Urinary bladder (tissue), 4 donors: ENCODE measurements around the gene CLDN4. TPM values are rescaled to one million over a fixed set of nuclear protein-coding genes. Genes with fewer than 3 reads are reported as not detected.
"Not testable (repeated sequence)": the region's sequence is repeated elsewhere in the genome, so short reads cannot be mapped to it uniquely, and the experiment has no call there.

Experiments
- DNase-seq: peaks from one replicate; pipeline ENCODE4 v3.0.0-alpha.2; 2015; ENCODE audit errors: extremely low spot score
- H3K27ac ChIP-seq: one replicate; pipeline ENCODE4 v1.5.1; 2013; ENCODE audit warnings: low read depth, mild to moderate bottlenecking, moderate library complexity
- H3K36me3 ChIP-seq: one replicate; pipeline ENCODE4 v1.6.1; 2013; ENCODE audit warnings: mild to moderate bottlenecking, moderate library complexity; ENCODE audit not compliant: insufficient read depth
- H3K4me1 ChIP-seq: one replicate; pipeline ENCODE4 v1.6.1; 2013; ENCODE audit warnings: mild to moderate bottlenecking, moderate library complexity; ENCODE audit not compliant: insufficient read depth
- H3K4me3 ChIP-seq: one replicate; pipeline ENCODE4 v1.5.1; 2013; ENCODE audit warnings: low read depth, low read length
- WGBS: extraction: QIAGEN DNeasy Blood & Tissue Kit; methylation state at CpG from one replicate; pipeline ENCODE4 v1.1.7; 2013; 5-methylcytosine and 5-hydroxymethylcytosine counted together
- polyA plus RNA-seq: library from polyadenylated mRNA; stranded (reverse); fragments of 200-250 nt; gene quantifications from one replicate; pipeline ENCODE4 v1.2.3, GENCODE V29; 2013
- total RNA-seq: library from RNA; depleted of rRNA; stranded (reverse); fragments of >200 nt; gene quantifications from one replicate; pipeline ENCODE4 v1.2.3, GENCODE V29; 2014
- donor health status: healthy with polysubstance abuse.
- donor health status: healthy.

The CLDN4 gene
- total and polyA plus RNA-seq, 2 donors = 51.4 to 127 TPM

GRCh38 chr7:73811760-73812168, 19.0 kb upstream of the CLDN4 start:
- 11% methylated on average over 11 of the region's 11 CpGs for WGBS
- no peaks in the 10 kb centered on the region for H3K36me3 ChIP-seq
- H3K4me1 ChIP-seq = no peaks in the 10 kb centered on the region
- no peak overlapping the region for H3K4me3 ChIP-seq
- DNase-seq = no peak
- no peak overlapping the region for H3K27ac ChIP-seq

- Histone ChIP-seq H3K4me1 (no peaks in the 10 kb centered on the region), H3K27ac (no peak overlapping the region), H3K4me3 (no peak overlapping the region), H3K36me3 (no peaks in the 10 kb centered on the region)
- DNase-seq = no peak
- 78% methylated on average over 3 of the region's 3 CpGs for WGBS
Measured at GRCh38 chr7:73812996-73813395, 17.8 kb upstream of the CLDN4 start.

GRCh38 chr7:73815436-73815835, 15.4 kb upstream of the CLDN4 start:
- DNase-seq = no peak

DNA sequence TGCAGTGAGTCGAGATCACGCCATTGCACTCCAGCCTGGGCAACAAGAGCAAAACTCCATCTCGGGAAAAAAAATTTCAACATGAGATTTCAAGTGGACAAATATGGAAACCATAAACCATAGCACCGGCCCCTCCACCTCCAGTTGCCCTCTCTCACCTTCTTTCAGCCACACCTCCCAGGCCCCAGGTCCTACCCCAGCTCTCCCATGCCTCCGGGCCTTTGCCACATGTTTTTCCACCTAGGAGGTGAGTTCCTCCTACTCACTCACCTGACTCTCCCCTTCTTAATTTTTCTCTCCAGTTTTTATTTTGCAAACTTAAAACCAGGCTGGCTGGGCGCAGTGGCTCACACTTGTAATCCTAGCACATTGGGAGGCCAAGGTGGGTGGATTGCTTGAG, 13.7 kb upstream of the CLDN4 start:
- WGBS = 91% methylated on average over 6 of the region's 6 CpGs
- DNase-seq = no peak
- Histone ChIP-seq H3K4me1 (no peaks in the 10 kb centered on the region), H3K27ac (no peak overlapping the region), H3K36me3 (no peaks in the 10 kb centered on the region), H3K4me3 (no peak overlapping the region)

More at GRCh38 chr7:73815436-73815835, 15.4 kb upstream of the CLDN4 start:
- H3K27ac ChIP-seq = no peak overlapping the region
- H3K4me3 ChIP-seq = no peak overlapping the region
- H3K4me1 ChIP-seq = no peaks in the 10 kb centered on the region
- WGBS = 80% methylated on average over 8 of the region's 8 CpGs
- no peaks in the 10 kb centered on the region for H3K36me3 ChIP-seq

DNA sequence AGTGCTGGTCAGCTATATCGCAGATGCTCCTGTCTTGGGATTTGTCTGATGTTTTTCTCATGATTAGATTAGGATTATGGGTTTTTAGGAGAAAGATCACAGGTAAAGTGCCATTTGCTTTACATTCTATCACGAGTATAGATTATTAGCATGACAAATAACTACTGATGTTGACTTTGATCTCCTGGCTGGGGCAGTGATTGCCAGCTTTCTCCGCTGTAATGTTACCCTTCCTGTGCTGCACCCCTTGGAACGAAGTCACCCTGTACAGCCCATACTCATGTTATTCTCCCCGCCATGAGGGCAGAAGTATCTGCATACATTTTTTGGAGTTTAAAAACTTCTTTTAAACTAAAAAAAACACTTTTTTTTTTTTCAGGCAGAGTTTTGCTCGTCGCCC, 10.8 kb upstream of the CLDN4 start:
- 81% methylated on average over 7 of the region's 7 CpGs for WGBS
- Histone ChIP-seq H3K4me3 (no peak overlapping the region), H3K4me1 (no peaks in the 10 kb centered on the region), H3K27ac (no peak overlapping the region), H3K36me3 (no peaks in the 10 kb centered on the region)
- no peak for DNase-seq

GRCh38 chr7:73821597-73822285, 9.1 kb upstream of the CLDN4 start:
- H3K36me3 ChIP-seq, H3K27ac ChIP-seq, DNase-seq, H3K4me1 ChIP-seq, H3K4me3 ChIP-seq: not testable (repeated sequence)
- WGBS = 94% methylated on average over 14 of the region's 14 CpGs

DNA sequence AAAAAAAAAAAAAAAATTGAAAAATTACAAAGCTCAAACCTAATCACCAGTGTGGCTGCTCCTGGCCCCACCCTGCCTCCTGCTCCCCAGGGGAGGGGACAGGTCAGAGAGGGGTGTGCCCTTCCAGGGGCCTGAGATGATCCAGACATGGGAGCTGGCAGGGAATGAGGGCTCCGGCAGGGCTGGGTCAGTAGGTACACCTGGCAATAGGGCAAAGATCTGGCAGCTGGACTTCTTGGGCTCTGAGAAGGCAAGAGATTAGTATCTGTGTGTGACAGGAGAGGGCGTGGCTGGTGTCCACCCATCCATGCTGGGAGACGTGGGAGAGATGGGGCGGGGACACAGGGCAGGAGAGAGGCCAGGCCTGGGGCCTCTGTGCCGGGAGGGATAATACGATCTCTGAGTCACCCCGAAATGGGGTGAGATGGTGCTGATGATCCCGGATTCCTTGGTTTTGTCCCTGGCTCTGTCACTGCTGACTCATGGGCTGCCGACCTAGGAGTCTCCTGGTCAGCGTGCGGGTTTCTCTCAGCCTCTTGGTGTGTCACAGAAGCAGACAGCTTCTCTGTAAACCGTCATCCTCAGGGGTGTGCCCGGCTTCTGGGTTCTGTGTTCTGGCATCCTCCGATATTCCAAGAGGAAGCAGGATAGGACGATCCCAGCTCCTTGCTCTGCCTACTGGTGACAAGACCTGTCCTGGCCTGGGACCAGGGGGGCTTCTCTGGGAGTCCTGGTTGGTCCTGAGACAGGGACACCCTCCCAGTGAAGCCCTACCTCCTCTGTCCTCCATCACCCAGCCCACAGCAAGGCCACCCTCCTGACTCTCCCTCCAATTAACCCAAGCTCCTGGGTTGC, 8.2 kb upstream of the CLDN4 start:
- H3K27ac ChIP-seq = no peak overlapping the region
- no peak for DNase-seq
- H3K36me3 ChIP-seq = no peaks in the 10 kb centered on the region
- WGBS = 50% methylated on average over 15 of the region's 15 CpGs
- no peak overlapping the region for H3K4me3 ChIP-seq
- no peaks in the 10 kb centered on the region for H3K4me1 ChIP-seq

DNA sequence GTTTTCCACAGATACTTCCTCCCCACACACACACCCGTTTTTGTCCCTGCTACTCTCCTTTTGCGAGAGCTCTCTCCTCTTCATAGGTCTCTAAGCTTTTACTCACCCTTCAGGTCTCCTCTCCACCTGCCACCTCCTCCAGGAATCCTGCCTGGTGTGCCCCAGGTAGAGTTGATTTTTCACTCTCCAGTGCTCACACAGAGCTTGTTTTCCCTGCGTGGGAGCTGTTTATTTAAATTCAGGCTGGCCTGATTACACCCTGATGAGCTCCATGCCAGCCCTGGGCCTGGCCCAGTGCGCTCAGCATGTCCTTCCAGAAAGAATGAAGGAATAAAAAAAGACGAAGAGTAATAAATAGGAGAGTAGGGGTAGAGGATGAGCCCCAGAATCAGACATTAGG, 7.5 kb upstream of the CLDN4 start:
- no peak for DNase-seq
- H3K4me3 ChIP-seq = no peak overlapping the region
- 79% methylated on average over 5 of the region's 5 CpGs for WGBS
- H3K27ac ChIP-seq = no peak overlapping the region
- no peaks in the 10 kb centered on the region for H3K36me3 ChIP-seq
- no peaks in the 10 kb centered on the region for H3K4me1 ChIP-seq

GRCh38 chr7:73823873-73824592, 6.8 kb upstream of the CLDN4 start:
- Histone ChIP-seq H3K4me3 (no peak overlapping the region), H3K4me1 (no peaks in the 10 kb centered on the region), H3K36me3 (no peaks in the 10 kb centered on the region), H3K27ac (no peak overlapping the region)
- DNase-seq = no peak
- 77% methylated on average over 11 of the region's 11 CpGs for WGBS

DNA sequence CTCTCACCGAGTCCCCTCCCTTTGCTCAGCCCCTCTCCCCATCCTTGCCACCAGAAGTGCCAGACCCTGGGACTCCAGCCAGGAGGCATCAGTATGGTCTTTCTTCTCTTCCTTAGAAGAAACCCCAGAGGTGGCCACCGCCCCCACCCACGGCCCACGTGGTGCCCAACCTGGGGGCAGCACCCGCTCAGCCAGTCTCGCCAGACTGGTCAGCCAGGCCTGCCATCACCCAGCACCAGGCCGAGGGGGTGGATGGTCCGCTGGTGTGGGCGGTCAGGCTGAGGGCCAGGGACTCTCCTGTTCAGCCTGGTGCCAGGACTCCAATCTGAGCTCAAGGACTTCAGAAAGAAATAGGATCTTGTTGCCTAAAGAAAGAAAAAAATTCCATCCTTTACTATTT, 5.8 kb upstream of the CLDN4 start:
- DNase-seq = no peak
- H3K27ac ChIP-seq = no peak overlapping the region
- 85% methylated on average over 9 of the region's 9 CpGs for whole genome bisulfite sequencing
- no peak overlapping the region for H3K4me3 ChIP-seq
- no peaks in the 10 kb centered on the region for H3K4me1 ChIP-seq
- H3K36me3 ChIP-seq = no peaks in the 10 kb centered on the region

GRCh38 chr7:73827567-73828106, 3.2 kb upstream of the CLDN4 start:
- no peaks in the 10 kb centered on the region for H3K4me1 ChIP-seq
- 25% methylated on average over 11 of the region's 11 CpGs for WGBS
- H3K27ac ChIP-seq = peak overlapping the region; percentile 69
- no peaks in the 10 kb centered on the region for H3K36me3 ChIP-seq
- DNase-seq = no peak
- H3K4me3 ChIP-seq = no peak overlapping the region

GRCh38 chr7:73828107-73828803, 2.5 kb upstream of the CLDN4 start:
- peak overlapping the region; percentile 60 for H3K27ac ChIP-seq

GRCh38 chr7:73828972-73829371, 1.8 kb upstream of the CLDN4 start:
- DNase-seq = no peak
- Histone ChIP-seq H3K4me1 (no peaks in the 10 kb centered on the region), H3K27ac (peak overlapping the region; percentile 51), H3K36me3 (no peaks in the 10 kb centered on the region), H3K4me3 (no peak overlapping the region)
- WGBS = 86% methylated on average over 5 of the region's 5 CpGs

More at GRCh38 chr7:73828107-73828803, 2.5 kb upstream of the CLDN4 start:
- Histone ChIP-seq H3K36me3 (no peaks in the 10 kb centered on the region), H3K4me3 (no peak overlapping the region), H3K4me1 (no peaks in the 10 kb centered on the region)
- peak; percentile 73 for DNase-seq
- 62% methylated on average over 14 of the region's 14 CpGs for WGBS
